HL-60 (cell line): ENCODE results near the gene AFF1.

Experiments
- CTCF ChIP-seq: IDR thresholded peaks from one replicate; pipeline ENCODE4 v1.5.1; 2011; ENCODE audit warnings: low read length, control low read depth, inconsistent platforms; ENCODE audit not compliant: insufficient read depth
- GABPA ChIP-seq: IDR thresholded peaks from 2 replicates; pipeline ENCODE4 v1.6.1; 2012; ENCODE audit warnings: low read depth
- POLR2AphosphoS5 ChIP-seq: IDR thresholded peaks from 2 replicates; pipeline ENCODE4 v1.6.1; 2012; ENCODE audit warnings: low read depth
- REST ChIP-seq: IDR thresholded peaks from 2 replicates; pipeline ENCODE4 v1.6.1; 2012; ENCODE audit warnings: low read depth; ENCODE audit not compliant: insufficient replicate concordance

- TF ChIP-seq CTCF: no peak
- TF ChIP-seq REST: no peak
- TF ChIP-seq POLR2AphosphoS5: no peak
- TF ChIP-seq GABPA: no peak
Measured at GRCh38 chr4:86893136-86893535, 41.7 kb upstream of the AFF1 start.
